T-helper 2 cell treated with Interferon-gamma antibody and Interleukin-4, amounts not matched to agents 100 ng/mL and 5 ng/mL, for 36 hours (primary cell): ENCODE results near the gene FGFR4. TPM values are rescaled to one million over a fixed set of nuclear protein-coding genes. Genes with fewer than 3 reads are reported as not detected.

ENCODE experiments used
- intact Hi-C: fragments of 100-400 bp; cut with micrococcal nuclease; formaldehyde crosslinking; loops from one replicate; pipeline ENCODE4 v1.15.1; 2023
- total RNA-seq: library from RNA; stranded (reverse); gene quantifications from 2 replicates; pipeline ENCODE4 v1.2.3, GENCODE V29; 2022

The FGFR4 gene
- total RNA-seq, 1 donor from 2014 or later = 0.91 TPM

- intact Hi-C loops = no loop called here
These were observed 12.8 kb downstream of the FGFR4 start for GRCh38 chr5:177099422-177100093.

- intact Hi-C loops = no loop called here
These were observed 14.0 kb downstream of the FGFR4 start for GRCh38 chr5:177100714-177101121.

GRCh38 chr5:177103523-177104253 is 17.0 kb downstream of the FGFR4 start:
- intact Hi-C loops = no loop called here

GRCh38 chr5:177105691-177106476 is 19.2 kb downstream of the FGFR4 start:
- intact Hi-C loops = no loop called here

- intact Hi-C loops = no loop called here
These were observed 20.4 kb downstream of the FGFR4 start for GRCh38 chr5:177107159-177107558.

GRCh38 chr5:177109810-177110209 is 23.1 kb downstream of the FGFR4 start:
- intact Hi-C loops = loop anchor here (5.0 kb wide), 2 partner anchors 38 to 192 kb away; partner anchors contain the start of genes PRELID1 and RAB24

GRCh38 chr5:177111720-177112394 is 25.1 kb downstream of the FGFR4 start:
- intact Hi-C loops = loop anchor here (2.0 to 5.0 kb wide), 3 partner anchors 40 to 451 kb away; partner anchors contain the start of genes PRELID1 and RAB24

GRCh38 chr5:177112589-177113220 is 26.0 kb downstream of the FGFR4 start:
- intact Hi-C loops = loop anchor here (2.0 to 5.0 kb wide), 3 partner anchors 40 to 452 kb away; partner anchors contain the start of genes PRELID1 and RAB24

GRCh38 chr5:177113566-177114424 is 27.1 kb downstream of the FGFR4 start:
- intact Hi-C loops = loop anchor here (2.0 to 5.0 kb wide), 3 partner anchors 41 to 453 kb away; partner anchors contain the start of genes PRELID1 and RAB24

GRCh38 chr5:177116631-177117373 is 30.1 kb downstream of the FGFR4 start:
- intact Hi-C loops = loop anchor here (2.0 to 5.0 kb wide), 2 partner anchors 16 to 340 kb away; partner anchors contain the start of gene NSD1

GRCh38 chr5:177117441-177118045 is 30.8 kb downstream of the FGFR4 start:
- intact Hi-C loops = loop anchor here (2.0 to 5.0 kb wide), 2 partner anchors 15 to 340 kb away; partner anchors contain the start of gene NSD1

- intact Hi-C loops = no loop called here
These were observed 35.9 kb downstream of the FGFR4 start for GRCh38 chr5:177122566-177122965.

GRCh38 chr5:177123789-177124485 is 37.2 kb downstream of the FGFR4 start:
- intact Hi-C loops = no loop called here

- intact Hi-C loops = no loop called here
These were observed 37.8 kb downstream of the FGFR4 start for GRCh38 chr5:177124486-177124991.

- intact Hi-C loops = no loop called here
These were observed 40.1 kb downstream of the FGFR4 start for GRCh38 chr5:177126771-177127170.

GRCh38 chr5:177128551-177128981 is 41.9 kb downstream of the FGFR4 start:
- intact Hi-C loops = no loop called here
